ENCODE data around the gene NELL1. TPM values are rescaled to one million over a fixed set of nuclear protein-coding genes. Genes with fewer than 3 reads are reported as not detected.

NELL1 gene
- total and polyA plus RNA-seq, 7 donors = 0.34 to 1.1 (median 0.62) TPM; not detected in 3

DNA sequence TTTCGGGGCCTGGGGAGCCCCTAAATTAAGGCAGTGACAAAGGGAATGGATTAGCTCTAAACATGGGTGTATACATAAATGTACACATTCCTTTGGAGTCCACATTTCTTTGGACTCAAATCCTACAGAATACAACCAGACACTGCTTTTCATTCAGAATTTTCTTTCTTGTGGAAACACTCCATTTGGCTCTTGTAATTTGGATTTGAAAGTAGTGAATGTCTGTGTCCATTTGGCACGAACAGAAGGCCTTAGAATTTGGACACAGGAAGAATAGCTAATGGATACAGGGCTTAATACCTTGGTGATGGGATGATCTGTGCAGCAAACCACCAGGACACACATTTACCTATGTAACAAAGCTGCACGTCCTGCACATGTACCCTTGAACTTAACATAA, 399.5 kb downstream of the NELL1 start:
- 47 to 61% methylated on average over 3 of the region's 3 CpGs for WGBS, 2 donors
- H3K36me3 ChIP-seq = no peaks in the 10 kb centered on the region
- no peaks in the 10 kb centered on the region for H3K27me3 ChIP-seq
- intact Hi-C loops (cut with DNase I) = no loop called here
- no peak overlapping the region for H3K27ac ChIP-seq
- H3K9me3 ChIP-seq = peaks cover 0 to 3% (median 0%) of the 10 kb centered on the region in 4 donors
- TF ChIP-seq, protein P1, sequence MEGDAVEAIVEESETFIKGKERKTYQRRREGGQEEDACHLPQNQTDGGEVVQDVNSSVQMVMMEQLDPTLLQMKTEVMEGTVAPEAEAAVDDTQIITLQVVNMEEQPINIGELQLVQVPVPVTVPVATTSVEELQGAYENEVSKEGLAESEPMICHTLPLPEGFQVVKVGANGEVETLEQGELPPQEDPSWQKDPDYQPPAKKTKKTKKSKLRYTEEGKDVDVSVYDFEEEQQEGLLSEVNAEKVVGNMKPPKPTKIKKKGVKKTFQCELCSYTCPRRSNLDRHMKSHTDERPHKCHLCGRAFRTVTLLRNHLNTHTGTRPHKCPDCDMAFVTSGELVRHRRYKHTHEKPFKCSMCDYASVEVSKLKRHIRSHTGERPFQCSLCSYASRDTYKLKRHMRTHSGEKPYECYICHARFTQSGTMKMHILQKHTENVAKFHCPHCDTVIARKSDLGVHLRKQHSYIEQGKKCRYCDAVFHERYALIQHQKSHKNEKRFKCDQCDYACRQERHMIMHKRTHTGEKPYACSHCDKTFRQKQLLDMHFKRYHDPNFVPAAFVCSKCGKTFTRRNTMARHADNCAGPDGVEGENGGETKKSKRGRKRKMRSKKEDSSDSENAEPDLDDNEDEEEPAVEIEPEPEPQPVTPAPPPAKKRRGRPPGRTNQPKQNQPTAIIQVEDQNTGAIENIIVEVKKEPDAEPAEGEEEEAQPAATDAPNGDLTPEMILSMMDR (IDR thresholded peaks at IDR 0.05) = no peak
- TF ChIP-seq POLR2A (IDR thresholded peaks at IDR 0.05) = no peak
- TF ChIP-seq POLR2AphosphoS5 (IDR thresholded peaks at IDR 0.05) = no peak
- TF ChIP-seq EP300 (IDR thresholded peaks at IDR 0.05) = no peak
- no peak for DNase-seq
- H3K4me1 ChIP-seq = no peaks in the 10 kb centered on the region
- H3K4me3 ChIP-seq = no peak overlapping the region

DNA sequence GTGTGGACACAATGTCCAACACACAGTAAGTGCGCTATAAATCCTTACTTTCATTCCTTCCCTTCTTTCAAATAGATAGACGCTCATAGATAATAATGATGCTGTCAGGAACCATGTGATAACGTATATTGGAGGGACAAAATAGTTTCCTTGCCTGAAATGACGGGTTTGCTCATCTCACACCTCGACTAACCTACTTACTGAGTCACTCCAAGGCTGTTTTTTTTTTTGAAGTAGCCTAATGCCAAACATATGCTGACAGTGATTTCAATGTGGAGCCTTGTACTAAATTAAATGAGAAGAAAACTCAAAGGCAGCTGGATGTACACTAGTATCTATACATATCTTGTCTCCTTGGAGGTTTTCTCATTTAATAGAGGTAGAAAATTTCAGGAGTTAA, 400.5 kb downstream of the NELL1 start:
- Histone ChIP-seq H3K4me3 (no peak overlapping the region), H3K9me3 (no peaks in the 10 kb centered on the region), H3K4me1 (no peaks in the 10 kb centered on the region), H3K27me3 (no peaks in the 10 kb centered on the region), H3K27ac (no peak overlapping the region), H3K36me3 (no peaks in the 10 kb centered on the region)
- intact Hi-C loops (cut with DNase I) = no loop called here
- DNase-seq = no peak
- TF ChIP-seq, protein P1 (IDR thresholded peaks at IDR 0.05) = no peak
- WGBS, 2 donors = 55 to 70% methylated on average over 5 of the region's 5 CpGs

GRCh38 chr11:21072558-21072957, 403.2 kb downstream of the NELL1 start:
- H3K27me3 ChIP-seq = no peaks in the 10 kb centered on the region
- TF ChIP-seq EP300 (IDR thresholded peaks at IDR 0.05) = no peak
- TF ChIP-seq, protein P1 (IDR thresholded peaks at IDR 0.05) = no peak
- no peak for TF ChIP-seq POLR2AphosphoS5 (IDR thresholded peaks at IDR 0.05)
- TF ChIP-seq POLR2A (IDR thresholded peaks at IDR 0.05) = no peak
- H3K4me1 ChIP-seq = no peaks in the 10 kb centered on the region
- H3K9me3 ChIP-seq = no peaks in the 10 kb centered on the region
- H3K4me3 ChIP-seq = no peak overlapping the region
- intact Hi-C loops (cut with DNase I) = no loop called here
- no peaks in the 10 kb centered on the region for H3K36me3 ChIP-seq
- WGBS, 2 donors = 68 to 70% methylated on average over 3 of the region's 3 CpGs
- no peak for DNase-seq
- no peak overlapping the region for H3K27ac ChIP-seq

DNA sequence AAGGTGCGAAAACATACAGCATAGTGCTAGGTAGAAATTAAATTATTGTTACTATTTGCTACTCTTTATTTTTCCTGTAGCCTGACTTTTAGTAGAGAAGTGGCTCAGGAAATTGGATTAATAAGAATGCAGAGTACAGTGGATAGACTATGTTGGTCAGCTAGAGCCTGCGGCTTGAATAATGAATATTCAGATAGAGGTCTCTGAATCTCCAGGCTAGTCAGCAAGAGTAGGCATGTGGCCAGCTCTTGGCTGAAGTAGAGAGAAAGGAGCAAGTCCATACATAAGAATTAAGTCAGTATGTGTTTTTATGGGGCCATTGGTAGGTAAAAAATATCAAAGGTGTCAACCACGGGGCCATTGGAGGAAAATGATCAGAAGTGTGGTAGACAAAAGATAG, 413.5 kb downstream of the NELL1 start:
- Histone ChIP-seq H3K36me3 (no peaks in the 10 kb centered on the region), H3K27me3 (no peaks in the 10 kb centered on the region), H3K9me3 (no peaks in the 10 kb centered on the region), H3K4me3 (no peak overlapping the region), H3K4me1 (no peaks in the 10 kb centered on the region), H3K27ac (no peak overlapping the region)
- intact Hi-C loops (cut with DNase I) = no loop called here
- WGBS, 2 donors = 89 to 90% methylated on average over 3 of the region's 3 CpGs
- TF ChIP-seq POLR2AphosphoS5 (IDR thresholded peaks at IDR 0.05) = no peak
- TF ChIP-seq POLR2A (IDR thresholded peaks at IDR 0.05) = no peak
- TF ChIP-seq EP300 (IDR thresholded peaks at IDR 0.05) = no peak
- TF ChIP-seq, protein P1 (IDR thresholded peaks at IDR 0.05) = no peak
- DNase-seq = no peak

- Histone ChIP-seq H3K4me1 (no peaks in the 10 kb centered on the region), H3K9me3 (no peaks in the 10 kb centered on the region), H3K27ac (no peak overlapping the region), H3K36me3 (no peaks in the 10 kb centered on the region), H3K27me3 (no peaks in the 10 kb centered on the region), H3K4me3 (no peak overlapping the region)
- TF ChIP-seq, protein P1 (IDR thresholded peaks at IDR 0.05) = no peak
- TF ChIP-seq EP300 (IDR thresholded peaks at IDR 0.05) (no peak), POLR2AphosphoS5 (IDR thresholded peaks at IDR 0.05) (no peak), POLR2A (IDR thresholded peaks at IDR 0.05) (no peak)
- DNase-seq = no peak
- intact Hi-C loops (cut with DNase I) = no loop called here
These were observed 419.5 kb downstream of the NELL1 start for GRCh38 chr11:21088930-21089329.
